Activated CD4-positive, alpha-beta T cell treated with anti-CD3 and anti-CD28 coated beads, Interleukin-2, Interleukin-4, amounts not matched to agents 100 ng/mL and 50 ng/mL, durations not matched to agents 16 hours and 8 hours (primary cell): ENCODE data around the gene NFRKB.
"Not testable (repeated sequence)": the region's sequence is repeated elsewhere in the genome, so short reads cannot be mapped to it uniquely, and the experiment has no call there.

ENCODE experiments used
- DNase-seq: peaks from one replicate; pipeline ENCODE4 v3.0.0-alpha.2; 2020; ENCODE audit warnings: low spot score

The NFRKB gene

GRCh38 chr11:129894278-129895125 is 876 bp downstream of the NFRKB start:
- DNase-seq, result peak; percentile 17

- DNase-seq, result peak; percentile 40
These were observed 6.9 kb downstream of the NFRKB start for GRCh38 chr11:129888451-129888850.

DNA sequence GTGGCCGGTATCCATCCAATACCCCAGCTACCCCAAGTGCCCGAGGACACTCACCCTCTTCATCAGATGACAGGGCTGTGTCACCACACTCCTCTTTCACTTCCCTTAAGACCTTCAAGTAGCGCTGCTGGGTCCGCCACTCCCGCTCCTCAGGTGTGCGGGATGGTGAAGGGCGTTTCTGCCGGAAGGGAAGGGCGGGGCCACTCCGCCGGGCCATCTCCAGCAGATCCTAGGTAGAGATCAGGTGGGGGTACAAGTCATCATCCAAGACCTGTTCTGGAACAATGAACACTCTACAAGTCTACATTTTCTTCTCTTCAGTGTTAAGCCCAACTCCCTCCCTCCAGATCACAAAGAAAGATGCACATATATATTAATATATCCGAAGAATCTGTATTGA is 10.0 kb downstream of the NFRKB start:
- DNase-seq, result no peak

DNA sequence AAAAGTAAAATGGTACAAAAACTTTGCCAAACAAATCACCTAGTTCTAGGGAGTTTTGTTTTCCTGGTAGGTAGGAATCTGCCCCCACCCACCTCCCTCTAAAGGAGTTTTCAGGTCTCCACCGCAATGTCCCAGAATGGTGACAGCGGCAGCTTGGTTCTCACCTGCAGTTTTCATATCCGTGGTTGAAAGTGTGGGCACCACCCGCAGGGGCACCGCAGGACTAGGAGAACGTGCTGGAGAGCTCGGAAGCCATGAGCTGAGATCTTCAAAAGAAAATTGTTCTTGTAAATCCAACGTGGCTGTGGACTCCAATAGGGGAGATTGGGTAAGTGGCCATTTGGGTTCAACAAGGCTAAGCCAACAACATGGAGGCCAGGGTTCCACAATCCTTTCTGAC is 10.8 kb downstream of the NFRKB start:
- no peak for DNase-seq

DNA sequence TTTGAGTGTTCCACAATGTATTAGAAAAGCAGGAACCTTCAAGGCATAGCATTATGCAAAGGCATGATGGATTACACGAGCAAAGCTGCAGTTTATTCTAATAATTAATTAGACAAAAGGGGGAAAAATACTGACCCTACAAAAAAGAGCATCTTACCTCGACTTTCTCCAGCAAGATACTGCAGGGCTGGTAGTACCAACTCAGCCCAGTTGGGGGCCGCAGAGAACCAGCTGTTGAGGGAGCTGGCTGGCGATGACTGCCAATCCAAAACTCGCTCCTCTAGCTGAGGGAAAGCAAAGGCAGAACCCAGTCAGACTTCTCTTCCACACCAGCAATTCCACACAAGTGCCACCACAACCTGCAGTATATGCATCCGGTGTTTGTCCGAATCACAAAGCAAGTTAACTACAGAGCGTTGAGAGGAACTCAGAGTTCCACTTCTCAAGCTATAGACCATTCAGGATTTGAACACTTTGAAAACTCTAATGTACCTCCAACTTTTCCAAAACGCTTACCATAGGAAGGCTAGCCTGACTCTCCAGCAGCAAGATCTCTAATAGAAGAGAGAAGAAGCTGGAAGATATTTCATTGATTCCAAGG is 13.7 kb downstream of the NFRKB start:
- DNase-seq, result peak; percentile 46

DNA sequence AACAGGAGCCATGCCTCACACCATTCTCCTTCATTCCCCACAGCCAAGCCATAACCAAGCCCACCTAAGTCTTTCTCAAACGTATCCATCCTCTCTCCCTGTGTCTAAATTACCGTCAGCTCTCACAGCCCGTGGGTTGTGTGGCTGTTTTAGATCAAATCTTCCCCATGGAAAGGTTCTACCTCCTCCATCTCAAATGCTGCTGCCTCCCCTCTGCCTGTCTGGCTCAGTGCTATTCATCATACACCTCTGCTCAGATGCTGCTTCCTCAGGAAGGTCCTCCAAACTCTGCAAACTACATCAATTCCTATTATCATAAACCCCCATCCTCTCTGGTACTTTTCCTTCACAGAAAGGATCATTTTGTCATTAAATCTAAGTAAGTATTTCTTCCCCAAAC is 15.1 kb downstream of the NFRKB start:
- no peak for DNase-seq

DNA sequence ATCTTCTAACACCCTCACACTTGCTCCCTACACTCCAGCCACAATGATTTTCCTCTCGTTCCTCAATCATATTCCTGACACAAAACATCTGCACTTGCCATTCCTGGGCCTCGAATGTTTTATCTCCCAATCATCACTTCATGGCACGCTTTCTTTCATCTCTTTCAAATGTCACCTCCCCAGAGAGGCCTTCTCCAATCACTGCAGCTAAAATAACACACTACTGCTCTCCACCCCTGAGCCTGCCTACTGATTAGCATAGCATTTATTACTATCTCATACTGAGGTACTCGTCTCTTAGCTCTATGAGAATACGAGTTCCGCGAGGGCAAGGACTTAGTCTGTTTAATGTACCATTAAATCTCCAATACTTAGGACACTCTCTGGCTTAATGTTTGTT is 23.5 kb downstream of the NFRKB start:
- DNase-seq, result no peak

- not testable (repeated sequence) for DNase-seq
These were observed 26.8 kb downstream of the NFRKB start for GRCh38 chr11:129868626-129869025.

DNA sequence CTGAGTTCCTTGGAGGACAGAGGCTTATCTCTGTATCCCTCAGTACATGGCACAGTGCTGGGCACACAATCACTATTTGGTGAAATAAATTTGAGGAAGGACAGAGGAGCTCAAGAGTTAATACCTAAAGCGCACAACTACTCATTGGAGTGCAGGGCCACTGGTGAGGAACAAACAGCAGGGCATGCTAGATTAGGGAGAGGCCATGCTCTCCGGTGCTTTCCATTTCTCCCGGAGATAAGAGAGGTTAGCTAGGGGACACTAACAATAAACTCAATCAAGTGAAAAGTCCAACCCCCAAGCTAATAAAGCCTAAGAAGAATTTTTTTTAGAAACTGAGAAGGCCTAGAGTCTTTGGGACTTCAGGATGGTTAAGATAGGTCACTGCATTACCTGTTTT is 29.1 kb downstream of the NFRKB start:
- no peak for DNase-seq

DNA sequence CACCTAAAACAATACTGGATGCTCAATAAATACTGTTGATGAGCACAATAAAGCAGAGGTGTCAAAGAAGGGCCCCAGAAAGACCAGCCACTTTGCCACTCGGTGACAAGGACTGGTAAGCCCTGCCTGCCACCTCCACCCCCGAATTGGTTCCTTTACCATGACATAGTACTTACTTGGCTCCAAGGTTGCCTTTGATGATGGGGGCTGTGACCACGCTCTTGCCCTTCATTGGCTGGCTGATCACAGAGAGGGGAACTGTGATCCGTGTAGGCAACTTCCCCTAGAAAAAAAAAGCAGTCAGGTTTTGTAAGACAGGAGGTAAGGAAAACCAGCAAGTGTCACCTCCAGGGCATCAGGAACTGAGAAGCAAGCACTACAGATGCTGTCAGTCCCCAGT is 29.7 kb downstream of the NFRKB start:
- DNase-seq, result no peak

GRCh38 chr11:129864811-129865210 is 30.6 kb downstream of the NFRKB start:
- no peak for DNase-seq

DNA sequence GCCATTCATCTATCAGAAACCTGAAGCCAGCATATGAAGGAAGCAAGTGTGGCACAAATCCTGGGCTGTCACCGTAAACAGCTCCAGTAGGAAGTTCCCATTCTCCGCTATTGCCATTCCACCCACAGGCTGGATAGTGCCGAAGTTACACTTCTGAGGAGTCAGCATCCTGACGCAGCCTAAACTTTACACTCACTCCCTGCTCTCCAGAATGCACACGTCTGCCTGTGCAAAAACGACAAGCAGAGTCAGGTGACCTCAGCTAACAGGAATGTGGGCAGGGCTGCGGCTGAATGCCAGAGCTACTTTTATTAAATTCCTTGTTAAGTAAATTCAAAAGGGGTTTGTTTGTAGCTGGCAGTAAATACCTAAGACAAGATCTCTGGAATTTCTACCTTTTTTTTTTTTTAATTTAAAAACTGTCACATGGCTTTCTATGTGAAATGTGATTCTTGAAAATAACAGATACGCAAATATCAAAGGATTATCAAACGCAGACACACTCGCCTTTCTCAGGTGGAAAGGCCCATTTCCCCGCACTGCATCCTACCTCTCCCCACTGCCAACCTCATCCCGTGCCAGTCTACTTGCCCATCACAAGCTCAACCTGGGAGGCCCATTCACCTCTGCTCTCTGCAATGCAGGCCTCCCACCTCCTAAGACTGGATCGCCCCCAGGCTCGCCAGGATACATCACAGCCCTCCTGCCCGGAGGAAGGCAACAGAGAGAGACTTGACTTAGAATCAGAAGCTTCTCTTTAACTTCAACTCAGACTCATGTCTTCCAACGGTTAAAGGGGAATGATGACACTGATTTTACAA is 33.5 kb downstream of the NFRKB start:
- no peak for DNase-seq

DNA sequence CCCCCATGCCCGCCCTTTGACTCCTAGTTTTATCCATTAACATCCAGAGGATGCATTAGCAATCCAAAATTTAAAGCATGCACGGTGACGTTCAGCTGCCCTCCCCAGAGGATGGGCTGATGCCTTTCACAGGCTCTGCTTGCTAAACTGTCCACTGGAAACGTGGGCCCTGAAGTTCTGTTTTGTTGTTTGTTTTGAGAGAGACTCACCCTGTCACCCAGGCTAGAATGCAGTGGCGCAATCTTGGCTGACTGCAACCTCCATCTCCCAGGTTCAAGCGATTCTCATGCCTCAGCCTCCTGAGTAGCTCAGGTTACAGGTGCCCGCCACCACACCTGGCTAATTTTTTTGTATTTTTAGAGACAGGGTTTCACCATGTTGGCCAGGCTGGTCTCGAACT is 39.3 kb downstream of the NFRKB start:
- no peak for DNase-seq

DNA sequence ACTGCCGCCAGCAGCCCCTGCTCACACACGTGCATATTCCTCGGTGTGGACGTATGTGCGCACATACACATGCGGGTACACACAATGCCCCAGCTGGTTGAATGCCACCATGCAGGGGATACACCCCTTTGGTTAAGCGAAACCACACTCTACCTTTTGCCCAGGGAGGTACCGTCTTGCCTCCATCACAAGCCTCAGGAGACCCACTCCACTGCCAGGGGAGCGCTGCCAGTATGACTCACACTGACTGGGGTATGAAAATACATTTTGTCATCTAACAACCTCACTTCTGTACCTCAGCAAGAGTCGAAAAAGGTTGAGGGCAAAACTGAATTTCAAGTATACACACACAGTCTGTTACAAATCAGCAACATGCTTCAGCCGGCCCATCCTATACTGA is 40.3 kb downstream of the NFRKB start:
- no peak for DNase-seq

DNA sequence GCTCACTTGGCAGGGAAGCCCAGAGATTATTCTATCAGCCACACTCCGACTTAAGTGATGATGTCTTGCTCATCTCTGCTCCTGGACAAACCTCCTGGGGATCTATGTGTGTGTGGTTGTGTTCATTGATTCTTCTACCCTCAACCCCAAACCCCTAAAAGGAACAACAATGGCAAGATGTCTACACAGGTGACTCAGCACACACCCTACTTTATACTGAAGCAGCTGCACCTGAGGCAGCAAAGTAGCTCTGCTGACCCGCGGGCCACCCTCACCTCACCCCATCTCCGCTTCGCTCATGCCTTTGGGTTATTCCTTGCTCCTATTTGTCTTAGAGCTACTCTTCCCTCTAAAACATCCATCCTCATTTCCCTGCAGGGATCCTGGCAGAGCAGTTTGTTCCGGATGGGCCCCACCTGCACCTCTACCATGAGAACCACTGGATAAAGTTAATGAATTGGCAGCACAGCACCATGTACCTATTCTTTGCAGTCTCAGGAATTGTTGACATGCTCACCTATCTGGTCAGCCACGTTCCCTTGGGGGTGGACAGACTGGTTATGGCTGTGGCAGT is 41.1 kb downstream of the NFRKB start:
- no peak for DNase-seq

DNA sequence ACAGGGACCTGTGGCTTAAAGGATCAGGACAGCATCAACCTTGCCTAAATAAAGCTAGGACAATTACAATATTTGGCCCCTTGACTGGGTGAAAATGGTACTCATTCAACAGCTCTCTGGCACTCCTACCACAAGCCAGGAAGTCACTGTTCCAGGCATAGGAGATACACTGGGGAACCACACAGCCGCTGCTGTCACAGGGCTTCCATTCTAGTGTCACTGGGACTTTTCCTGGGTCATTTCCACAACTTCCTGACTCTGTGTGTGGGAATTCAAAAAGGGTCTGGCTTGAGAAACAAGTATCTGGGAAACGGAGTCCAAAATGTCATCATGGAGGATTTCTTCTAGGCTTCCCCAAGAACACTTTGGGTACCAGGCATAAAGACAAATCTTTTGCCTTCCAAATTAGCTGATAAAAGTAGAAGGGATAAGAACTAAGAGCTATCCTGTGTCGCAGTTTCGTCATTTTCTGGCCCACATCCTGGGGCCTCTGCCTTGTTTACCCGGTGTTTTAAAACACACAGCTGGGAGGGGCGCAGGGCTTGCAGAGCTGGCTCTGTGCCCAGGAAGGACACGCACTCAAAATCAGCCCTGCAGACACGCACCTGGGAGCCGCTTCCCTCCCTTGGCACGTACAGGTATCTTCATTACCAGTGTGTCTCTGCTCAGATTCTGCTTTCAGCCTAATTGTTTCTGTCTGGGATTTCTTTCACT is 41.7 kb downstream of the NFRKB start:
- peak; percentile 11 for DNase-seq

- no peak for DNase-seq
These were observed 43.1 kb downstream of the NFRKB start for GRCh38 chr11:129852125-129852740.

DNA sequence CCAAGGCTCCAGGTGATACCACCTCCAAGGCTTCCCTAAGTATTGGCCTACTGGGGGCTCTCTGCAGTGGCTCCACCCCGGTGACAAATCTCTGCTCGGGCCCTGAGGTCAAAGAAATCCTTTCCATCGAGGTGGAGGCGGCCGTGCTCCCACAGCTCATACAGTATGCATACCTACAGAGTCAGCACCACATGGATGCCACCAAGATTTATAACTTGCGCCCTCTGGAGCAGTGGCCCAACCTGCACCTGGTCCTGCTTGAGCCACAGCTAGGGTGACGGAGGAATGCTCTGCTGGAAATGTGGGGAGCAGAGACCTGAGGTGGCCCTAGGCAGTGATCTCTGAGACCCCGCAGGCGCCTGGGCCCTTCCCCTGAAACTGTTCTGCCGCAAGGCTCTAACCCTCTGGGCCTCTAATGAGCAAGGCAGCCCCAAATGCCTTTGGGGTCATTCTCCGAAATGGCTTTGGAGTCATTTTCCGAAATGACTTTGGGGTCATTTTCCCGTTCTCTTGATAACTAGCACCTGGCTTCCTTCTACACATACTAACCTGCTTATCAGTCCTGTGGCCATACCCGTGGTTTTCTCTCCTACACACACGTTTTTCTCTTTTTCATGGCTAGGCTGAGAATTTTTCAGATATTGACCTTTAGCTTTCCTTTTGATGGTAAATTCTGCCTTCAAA is 45.8 kb downstream of the NFRKB start:
- no peak for DNase-seq

DNA sequence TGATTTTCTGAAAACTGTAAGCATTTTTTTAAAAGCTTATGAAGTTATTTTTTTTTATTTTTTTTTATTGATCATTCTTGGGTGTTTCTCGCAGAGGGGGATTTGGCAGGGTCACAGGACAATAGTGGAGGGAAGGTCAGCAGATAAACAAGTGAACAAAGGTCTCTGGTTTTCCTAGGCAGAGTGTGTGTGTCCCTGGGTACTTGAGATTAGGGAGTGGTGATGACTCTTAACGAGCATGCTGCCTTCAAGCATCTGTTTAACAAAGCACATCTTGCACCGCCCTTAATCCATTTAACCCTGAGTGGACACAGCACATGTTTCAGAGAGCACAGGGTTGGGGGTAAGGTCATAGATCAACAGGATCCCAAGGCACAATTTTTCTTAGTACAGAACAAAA is 48.0 kb downstream of the NFRKB start:
- not testable (repeated sequence) for DNase-seq

DNA sequence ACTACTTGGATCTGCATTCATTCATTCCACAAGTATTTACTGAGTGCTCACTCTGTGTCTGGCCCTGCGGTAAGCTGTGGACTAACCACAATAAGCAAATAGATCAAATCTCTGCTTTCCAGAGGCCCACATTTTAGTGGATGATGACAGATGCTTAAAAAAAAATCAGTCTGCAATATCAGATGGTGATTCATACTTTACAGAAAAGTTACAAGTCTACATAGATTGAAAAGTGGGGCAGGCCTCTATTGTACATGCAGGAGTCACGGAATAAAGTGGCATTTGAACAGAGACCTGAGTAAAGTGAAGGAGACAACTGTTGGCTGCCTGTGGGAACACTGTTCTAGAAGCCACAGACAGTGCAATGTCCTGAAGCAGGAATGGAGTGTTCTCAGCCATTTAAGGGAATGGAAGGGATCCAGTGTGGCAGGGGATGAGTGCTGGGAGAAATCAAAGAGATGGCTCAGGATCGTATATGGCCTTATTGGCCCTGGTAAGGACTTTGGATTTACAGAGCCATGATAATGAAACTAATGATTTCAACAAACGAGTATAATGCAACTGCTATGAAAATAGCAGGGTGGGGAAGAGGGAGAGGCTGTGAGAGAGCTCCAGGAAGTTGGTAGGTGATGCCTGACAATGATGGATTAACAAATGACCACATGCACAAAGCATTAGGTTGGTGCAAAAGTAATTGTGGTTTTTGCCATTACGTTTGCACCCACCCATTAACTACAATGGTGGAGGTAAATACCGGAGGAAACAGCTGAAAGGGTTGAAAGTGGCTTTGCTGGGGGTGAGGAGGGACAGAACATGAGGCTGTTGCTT is 48.7 kb downstream of the NFRKB start:
- peak; percentile 46 for DNase-seq
